ENCODE results near the gene WDR59. TPM values are rescaled to one million over a fixed set of nuclear protein-coding genes. Genes with fewer than 3 reads are reported as not detected.

The WDR59 gene
- total RNA-seq, 1 donor: 21.7 TPM

DNA sequence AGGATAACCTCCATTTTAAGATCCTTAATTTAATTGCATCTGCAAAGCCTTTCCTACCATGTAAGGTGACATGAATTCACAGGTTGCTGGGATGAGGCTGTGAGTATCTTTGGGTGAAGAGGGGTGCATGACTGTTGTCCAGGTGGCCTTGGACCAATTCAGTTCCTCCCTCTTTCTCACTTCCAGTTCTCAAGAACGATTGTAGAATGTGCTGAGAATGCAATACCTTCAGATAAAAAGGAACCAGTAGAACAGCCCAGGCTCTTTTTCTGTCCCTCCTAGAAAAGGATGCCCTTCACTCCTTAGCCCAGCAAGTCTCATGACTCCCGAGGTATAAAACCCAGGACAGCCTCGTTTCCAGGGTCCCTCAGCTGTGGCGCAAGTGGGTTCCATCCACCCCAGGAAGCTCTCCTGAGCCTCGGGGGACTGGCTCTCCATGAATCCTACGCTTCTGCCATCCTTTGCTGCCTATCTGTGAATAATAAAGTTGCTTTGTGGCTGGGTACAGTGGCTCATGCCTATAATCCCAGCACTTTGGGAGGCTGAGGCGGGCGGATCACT lies 148.7 kb downstream of the WDR59 start:
- TF ChIP-seq, protein P1, sequence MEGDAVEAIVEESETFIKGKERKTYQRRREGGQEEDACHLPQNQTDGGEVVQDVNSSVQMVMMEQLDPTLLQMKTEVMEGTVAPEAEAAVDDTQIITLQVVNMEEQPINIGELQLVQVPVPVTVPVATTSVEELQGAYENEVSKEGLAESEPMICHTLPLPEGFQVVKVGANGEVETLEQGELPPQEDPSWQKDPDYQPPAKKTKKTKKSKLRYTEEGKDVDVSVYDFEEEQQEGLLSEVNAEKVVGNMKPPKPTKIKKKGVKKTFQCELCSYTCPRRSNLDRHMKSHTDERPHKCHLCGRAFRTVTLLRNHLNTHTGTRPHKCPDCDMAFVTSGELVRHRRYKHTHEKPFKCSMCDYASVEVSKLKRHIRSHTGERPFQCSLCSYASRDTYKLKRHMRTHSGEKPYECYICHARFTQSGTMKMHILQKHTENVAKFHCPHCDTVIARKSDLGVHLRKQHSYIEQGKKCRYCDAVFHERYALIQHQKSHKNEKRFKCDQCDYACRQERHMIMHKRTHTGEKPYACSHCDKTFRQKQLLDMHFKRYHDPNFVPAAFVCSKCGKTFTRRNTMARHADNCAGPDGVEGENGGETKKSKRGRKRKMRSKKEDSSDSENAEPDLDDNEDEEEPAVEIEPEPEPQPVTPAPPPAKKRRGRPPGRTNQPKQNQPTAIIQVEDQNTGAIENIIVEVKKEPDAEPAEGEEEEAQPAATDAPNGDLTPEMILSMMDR (IDR thresholded peaks at IDR 0.05; ENCODE audit: insufficient read depth, low read length): no peak
- H3K4me3 ChIP-seq (ENCODE audit: low read depth, low read length): no peak overlapping the region

DNA sequence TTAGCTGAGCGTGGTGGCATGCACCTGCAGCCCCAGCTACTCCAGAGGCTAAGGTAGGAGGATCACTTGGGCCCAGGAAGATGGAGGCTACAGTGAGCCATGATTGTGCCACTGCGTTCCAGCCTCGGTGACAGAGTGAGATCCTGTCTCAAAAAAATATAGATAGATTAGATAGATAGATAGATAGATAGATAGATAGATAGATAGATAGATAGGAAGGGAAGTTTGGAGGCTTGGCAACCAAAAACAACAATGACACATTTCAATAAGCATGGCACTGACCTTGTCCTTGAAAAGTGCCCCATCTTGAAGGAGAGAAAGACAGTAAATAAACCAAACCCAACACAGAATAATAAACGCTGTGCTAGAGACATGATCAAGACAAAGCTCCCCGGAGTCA lies 152.7 kb downstream of the WDR59 start:
- H3K4me3 ChIP-seq (ENCODE audit: low read depth, low read length): no peak overlapping the region
- TF ChIP-seq, protein P1 (IDR thresholded peaks at IDR 0.05; ENCODE audit: insufficient read depth, low read length): no peak
- DNase-seq (ENCODE audit: low read depth): no peak

More for the DNA sequence above, 148.7 kb downstream of the WDR59 start:
- DNase-seq (ENCODE audit: low read depth): no peak

DNA sequence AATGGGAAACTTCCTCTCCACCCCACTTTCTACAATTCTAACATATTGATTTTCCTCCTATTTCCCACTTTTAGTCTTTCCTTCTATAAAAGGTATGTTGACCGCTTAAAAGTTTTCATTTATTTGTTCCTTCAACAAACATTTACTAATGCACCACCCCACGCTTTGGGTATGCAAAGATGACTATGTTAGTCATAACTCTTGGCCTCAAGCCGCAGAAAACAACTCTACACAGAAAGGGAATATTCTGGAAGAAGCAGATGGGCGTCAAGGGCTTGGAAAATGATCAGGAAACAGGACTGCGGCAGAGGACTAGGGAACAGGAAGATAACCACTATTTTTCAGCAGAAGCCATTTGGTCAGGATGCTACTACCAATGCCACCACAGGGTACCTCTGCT lies 153.5 kb downstream of the WDR59 start:
- TF ChIP-seq, protein P1 (IDR thresholded peaks at IDR 0.05; ENCODE audit: insufficient read depth, low read length): no peak
- H3K4me3 ChIP-seq (ENCODE audit: low read depth, low read length): no peak overlapping the region
- no peak for DNase-seq (ENCODE audit: low read depth)

DNA sequence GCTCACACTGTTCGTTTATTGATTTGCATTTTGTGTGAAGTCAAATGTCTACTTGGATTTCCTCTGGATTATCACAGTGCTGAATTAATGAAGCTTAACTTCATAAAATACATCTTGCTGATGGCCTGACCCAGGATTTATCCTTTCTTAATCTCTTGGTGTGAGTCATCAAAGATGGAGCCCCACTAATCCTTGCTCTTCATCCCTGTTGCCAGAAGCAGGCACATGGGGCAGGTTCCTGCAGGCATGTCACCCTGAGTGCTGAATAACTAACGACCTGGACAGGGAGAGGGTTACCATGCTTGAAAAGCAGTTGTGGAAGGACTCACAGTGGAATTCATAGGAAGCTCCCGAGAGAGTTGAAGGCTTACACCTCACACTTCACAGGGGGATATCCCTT lies 154.3 kb downstream of the WDR59 start:
- no peak for DNase-seq (ENCODE audit: low read depth)
- TF ChIP-seq, protein P1 (IDR thresholded peaks at IDR 0.05; ENCODE audit: insufficient read depth, low read length): no peak
- no peak overlapping the region for H3K4me3 ChIP-seq (ENCODE audit: low read depth, low read length)

DNA sequence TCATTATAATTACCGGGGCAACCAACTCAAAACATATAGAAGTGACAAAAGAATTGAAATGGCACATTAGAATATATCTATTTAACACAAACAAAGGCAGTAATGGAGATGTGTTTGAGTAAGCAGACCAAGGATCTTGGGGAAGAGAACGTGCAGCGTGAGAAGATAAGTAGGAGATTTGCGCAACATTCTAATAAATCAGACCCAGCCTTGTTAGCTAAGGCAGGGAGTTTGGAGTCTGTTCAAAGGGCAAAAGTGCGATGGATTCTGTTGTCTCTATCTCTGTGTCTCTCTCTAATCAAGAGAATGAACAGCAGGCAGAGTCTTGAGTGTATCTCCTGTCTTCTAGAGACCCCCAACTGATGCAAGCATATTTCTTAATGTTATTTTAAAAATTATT lies 155.3 kb downstream of the WDR59 start:
- DNase-seq (ENCODE audit: low read depth): no peak
- no peak overlapping the region for H3K4me3 ChIP-seq (ENCODE audit: low read depth, low read length)
- TF ChIP-seq, protein P1 (IDR thresholded peaks at IDR 0.05; ENCODE audit: insufficient read depth, low read length): no peak

DNA sequence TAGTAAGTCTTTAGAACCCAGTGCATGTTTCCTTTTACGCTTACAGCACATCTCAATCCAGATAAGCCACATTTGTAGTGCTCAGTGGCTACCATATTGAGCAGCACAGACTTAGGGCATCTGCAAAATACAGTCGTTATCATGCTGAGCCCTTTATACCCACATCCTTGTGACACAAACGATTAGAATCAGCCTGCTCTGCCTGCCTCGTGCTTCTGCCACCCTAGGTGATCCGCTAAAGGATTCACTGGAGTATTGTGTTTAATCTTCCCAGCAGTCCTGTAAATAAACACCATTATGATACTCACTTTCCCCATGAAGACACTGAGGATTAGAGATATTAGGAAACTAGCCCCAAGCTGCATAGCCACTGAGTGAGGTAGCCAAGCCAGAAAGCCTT lies 159.0 kb downstream of the WDR59 start:
- H3K4me3 ChIP-seq (ENCODE audit: low read depth, low read length): no peak overlapping the region
- no peak for DNase-seq (ENCODE audit: low read depth)
- TF ChIP-seq, protein P1 (IDR thresholded peaks at IDR 0.05; ENCODE audit: insufficient read depth, low read length): no peak

DNA sequence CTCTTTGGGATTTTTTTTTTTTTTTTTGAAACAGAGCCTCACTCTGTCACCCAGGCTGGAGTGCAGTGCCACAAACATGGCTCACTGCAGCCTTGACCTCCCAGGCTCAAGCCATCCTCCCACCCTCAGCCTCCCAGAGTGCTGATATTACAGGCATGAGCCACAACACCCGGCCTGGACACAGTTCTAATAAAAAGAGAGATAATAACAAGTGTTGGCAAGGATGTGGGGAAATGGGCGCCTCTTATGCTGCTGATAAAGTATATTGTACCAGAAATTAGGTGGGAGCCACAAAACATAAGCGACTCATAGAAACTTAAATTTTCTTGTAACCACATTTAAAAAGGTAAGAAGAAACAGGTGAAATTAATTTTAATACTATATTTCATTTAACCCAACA lies 159.9 kb downstream of the WDR59 start:
- TF ChIP-seq, protein P1 (IDR thresholded peaks at IDR 0.05; ENCODE audit: insufficient read depth, low read length): no peak
- no peak for DNase-seq (ENCODE audit: low read depth)
- no peak overlapping the region for H3K4me3 ChIP-seq (ENCODE audit: low read depth, low read length)

Data from fibroblast of the aortic adventitia (primary cell).